GM12865 (cell line): ENCODE results near the gene SOX13.

Experiments
- DNase-seq: peaks from one replicate; pipeline ENCODE4 v3.0.0; 2010; ENCODE audit warnings: low read depth
- H3K4me3 ChIP-seq: 2 replicates; pipeline ENCODE4 v1.5.1; 2011; ENCODE audit warnings: mild to moderate bottlenecking, low read depth, low read length, control low read depth
- TF ChIP-seq, protein P1 (sequence below): IDR thresholded peaks from 2 replicates; pipeline ENCODE4 v1.5.1; 2011; ENCODE audit warnings: low read length, control low read depth, low read depth, inconsistent platforms; ENCODE audit not compliant: insufficient read depth; ENCODE audit errors: missing control alignments

Gene SOX13

DNA sequence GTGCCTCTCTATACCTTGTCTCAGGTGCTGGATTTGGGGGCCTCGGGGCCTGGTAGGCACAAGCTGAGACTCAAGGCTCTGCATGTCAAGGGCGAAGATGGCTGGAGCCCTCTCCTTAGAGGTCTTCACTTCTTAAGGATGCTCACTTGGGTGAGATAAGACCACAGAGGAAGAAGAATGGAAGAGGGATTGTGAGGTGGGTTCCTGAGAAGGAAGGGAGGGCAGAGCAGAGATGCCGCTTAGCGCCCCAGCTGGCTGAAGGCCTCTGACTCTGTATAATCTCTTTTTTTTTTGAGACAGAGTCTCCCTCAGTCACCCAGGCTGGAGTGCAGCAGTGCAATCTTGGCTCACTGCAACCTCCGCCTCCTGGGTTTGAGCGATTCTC, 32.2 kb downstream of the SOX13 start:
- TF ChIP-seq, protein P1, sequence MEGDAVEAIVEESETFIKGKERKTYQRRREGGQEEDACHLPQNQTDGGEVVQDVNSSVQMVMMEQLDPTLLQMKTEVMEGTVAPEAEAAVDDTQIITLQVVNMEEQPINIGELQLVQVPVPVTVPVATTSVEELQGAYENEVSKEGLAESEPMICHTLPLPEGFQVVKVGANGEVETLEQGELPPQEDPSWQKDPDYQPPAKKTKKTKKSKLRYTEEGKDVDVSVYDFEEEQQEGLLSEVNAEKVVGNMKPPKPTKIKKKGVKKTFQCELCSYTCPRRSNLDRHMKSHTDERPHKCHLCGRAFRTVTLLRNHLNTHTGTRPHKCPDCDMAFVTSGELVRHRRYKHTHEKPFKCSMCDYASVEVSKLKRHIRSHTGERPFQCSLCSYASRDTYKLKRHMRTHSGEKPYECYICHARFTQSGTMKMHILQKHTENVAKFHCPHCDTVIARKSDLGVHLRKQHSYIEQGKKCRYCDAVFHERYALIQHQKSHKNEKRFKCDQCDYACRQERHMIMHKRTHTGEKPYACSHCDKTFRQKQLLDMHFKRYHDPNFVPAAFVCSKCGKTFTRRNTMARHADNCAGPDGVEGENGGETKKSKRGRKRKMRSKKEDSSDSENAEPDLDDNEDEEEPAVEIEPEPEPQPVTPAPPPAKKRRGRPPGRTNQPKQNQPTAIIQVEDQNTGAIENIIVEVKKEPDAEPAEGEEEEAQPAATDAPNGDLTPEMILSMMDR: no peak
- no peak overlapping the region for H3K4me3 ChIP-seq
- DNase-seq: no peak

DNA sequence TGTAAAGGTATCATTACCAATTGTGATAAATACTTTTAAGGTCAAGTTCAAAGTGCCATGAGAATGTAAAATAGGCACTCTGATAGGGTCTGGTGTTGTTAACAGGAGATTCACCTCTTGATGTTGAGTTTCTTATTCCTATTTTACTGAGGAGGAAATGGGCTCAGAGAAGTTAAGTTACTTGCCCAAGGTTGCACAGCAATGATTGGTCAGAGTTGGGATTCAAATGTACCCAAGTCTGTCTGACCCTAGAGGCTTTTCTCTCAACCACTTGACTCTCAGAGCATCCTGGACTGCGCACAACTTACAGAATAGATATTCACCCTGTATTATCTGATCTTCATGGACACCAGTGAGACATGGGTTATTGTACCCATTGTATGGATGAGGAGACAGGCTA, 33.9 kb downstream of the SOX13 start:
- DNase-seq: no peak
- TF ChIP-seq, protein P1: no peak
- H3K4me3 ChIP-seq: no peak overlapping the region

DNA sequence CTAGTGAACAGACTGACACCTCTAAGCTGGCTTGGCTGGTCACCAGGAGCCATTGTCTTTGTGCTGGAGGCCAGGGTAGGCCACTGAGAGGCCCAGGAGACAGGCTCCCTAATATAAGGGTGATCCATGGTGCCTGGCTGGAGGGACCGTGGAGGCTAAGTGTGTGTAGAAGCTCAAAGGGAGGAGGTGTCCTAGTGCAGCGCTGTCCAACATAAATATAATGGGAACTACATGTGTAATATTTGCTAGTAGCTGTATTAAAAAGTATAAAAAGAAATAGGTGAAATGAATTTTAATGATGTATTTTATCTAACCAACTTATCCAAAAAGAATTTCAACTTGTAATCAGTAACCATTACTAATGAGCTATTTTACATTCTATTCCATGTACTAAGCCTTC, 35.0 kb downstream of the SOX13 start:
- no peak overlapping the region for H3K4me3 ChIP-seq
- TF ChIP-seq, protein P1: no peak
- no peak for DNase-seq

DNA sequence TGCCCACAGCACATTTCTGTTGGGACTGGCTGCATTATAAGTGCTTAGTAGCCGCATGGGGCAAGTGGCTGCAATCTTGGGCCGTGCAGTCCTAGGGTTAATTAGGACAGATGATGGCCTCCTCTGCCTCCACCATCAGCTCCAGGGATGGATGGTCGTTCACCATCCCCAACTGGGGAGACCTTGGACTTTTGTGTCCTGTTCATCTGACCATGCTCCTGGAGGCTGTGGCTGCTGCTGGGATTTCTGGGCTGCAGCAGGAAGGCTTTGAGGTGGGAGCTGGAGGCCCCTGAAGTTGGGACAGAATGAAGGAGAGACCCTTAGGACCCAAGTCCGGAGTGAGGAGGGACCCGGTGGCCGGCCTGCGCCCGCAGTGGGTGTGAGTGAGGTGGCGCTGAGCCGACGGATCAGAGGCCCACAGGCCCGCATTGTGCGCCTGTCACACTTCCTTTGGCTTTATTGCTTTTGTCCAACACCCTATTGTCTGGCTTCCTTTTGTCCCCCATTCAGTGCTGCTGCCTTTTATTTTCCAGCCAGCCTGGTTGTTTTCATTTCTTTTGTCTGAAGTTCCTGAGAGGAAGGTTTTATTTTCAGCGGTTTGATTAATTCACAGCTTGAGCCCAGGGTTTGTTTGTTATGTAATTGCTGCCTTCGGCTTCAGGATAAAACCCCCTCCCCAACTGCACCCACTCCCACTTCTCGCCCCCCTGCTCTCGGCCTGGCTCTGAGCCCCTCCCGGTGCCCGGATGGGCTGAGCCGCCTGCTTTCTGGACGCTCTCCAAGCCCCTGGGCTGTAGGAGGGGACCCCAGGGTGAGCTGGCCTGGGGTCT, 35.6 kb downstream of the SOX13 start:
- TF ChIP-seq, protein P1: no peak
- DNase-seq: no peak
- no peak overlapping the region for H3K4me3 ChIP-seq

DNA sequence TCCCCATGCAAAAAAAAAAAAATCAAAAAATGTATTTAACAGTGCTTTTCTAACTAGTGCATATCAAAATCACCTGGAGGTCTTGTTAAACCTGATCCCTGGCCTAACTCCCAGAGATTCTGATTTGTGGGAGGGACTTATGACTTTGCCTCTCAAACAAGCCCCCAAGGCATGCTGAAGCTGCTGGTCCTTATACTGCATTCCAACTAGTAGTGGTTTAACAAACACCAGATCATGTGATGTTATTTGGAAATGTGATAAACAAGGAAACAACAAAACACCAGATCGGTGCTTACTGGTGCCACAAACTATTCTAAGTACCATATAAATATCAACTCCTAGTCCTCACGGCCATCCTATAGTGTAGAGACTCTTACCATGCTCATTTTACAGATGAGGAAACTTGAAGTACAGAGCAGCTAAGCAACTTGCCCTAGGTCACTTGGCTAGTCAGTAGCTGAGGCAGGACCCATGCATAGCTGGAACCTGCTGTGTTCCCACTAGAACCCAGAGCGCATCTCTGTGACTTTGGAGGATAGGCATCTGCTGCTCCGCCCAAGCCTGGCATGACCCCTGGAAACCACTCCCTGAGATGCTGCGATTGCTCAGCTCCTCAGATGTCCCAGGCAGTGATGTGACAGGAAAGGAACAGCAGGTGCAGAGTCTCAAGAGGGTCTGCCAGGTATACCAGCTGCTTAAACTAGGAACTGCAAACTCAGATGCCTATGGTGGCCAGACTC, 38.1 kb downstream of the SOX13 start:
- TF ChIP-seq, protein P1: no peak
- no peak overlapping the region for H3K4me3 ChIP-seq
- DNase-seq: no peak

DNA sequence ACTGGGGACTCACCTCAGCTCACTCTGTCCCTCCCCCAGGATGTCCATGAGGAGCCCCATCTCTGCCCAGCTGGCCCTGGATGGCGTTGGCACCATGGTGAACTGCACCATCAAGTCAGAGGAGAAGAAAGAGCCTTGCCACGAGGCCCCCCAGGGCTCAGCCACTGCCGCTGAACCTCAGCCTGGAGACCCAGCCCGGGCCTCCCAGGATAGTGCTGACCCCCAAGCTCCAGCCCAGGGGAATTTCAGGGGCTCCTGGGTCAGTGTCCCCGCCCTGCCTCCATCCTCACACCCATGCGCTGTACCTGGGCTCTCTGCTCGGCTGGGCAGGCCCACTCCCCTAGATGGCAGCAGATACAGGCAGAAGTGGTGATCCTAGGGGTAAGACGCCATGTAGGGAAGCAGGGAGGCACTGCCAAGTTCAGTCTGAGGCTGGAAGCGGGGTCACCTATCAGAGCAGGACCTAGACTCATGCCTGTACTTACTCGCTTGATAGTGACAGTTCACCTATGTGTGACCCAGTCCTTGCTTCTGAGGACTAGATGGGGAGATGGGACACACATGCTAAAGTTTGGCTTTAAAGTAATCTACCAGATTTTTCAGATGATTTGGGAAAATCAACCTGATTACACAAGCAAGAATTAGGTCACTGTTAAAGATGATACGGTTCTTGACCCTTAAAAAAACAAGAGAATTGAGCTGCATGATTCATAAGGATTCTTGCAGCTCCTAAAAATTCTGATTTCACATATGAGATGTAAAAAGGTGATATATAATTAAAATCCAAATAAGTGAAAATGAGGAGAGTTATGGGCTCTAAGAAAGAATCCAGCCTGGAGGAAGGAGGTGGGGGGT, 40.2 kb downstream of the SOX13 start:
- DNase-seq: no peak

More for the DNA sequence above, 40.2 kb downstream of the SOX13 start:
- TF ChIP-seq, protein P1: no peak
- no peak overlapping the region for H3K4me3 ChIP-seq
